NCI-H524 treated with DMSO at 0.1 percent for 48 hours (cell line): Measurements from ENCODE around the gene ARHGAP24.
"Not testable (repeated sequence)": the region's sequence is repeated elsewhere in the genome, so short reads cannot be mapped to it uniquely, and the experiment has no call there.

Experiments used
- DNase-seq: peaks from one replicate; lab custom pipeline; 2025; lab: John Stamatoyannopoulos, UW

The ARHGAP24 gene

DNA sequence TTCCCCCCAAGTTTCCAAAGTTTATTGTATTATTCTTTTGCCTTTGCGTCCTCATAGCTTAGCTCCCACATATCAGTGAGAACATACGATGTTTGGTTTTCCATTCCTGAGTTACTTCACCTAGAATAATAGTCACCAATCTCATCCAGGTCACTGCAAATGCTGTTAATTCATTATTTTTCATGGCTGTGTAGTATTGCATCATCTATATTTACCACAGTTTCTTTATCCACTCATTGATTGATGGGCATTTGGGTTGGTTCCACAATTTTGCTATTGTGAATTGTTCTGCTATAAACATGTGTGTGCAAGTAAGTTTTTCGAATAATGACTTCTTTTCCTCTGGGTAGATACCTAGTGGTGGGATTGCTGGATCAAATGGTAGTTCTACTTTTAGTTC is 43.6 kb downstream of the ARHGAP24 start:
- not testable (repeated sequence) for DNase-seq

DNA sequence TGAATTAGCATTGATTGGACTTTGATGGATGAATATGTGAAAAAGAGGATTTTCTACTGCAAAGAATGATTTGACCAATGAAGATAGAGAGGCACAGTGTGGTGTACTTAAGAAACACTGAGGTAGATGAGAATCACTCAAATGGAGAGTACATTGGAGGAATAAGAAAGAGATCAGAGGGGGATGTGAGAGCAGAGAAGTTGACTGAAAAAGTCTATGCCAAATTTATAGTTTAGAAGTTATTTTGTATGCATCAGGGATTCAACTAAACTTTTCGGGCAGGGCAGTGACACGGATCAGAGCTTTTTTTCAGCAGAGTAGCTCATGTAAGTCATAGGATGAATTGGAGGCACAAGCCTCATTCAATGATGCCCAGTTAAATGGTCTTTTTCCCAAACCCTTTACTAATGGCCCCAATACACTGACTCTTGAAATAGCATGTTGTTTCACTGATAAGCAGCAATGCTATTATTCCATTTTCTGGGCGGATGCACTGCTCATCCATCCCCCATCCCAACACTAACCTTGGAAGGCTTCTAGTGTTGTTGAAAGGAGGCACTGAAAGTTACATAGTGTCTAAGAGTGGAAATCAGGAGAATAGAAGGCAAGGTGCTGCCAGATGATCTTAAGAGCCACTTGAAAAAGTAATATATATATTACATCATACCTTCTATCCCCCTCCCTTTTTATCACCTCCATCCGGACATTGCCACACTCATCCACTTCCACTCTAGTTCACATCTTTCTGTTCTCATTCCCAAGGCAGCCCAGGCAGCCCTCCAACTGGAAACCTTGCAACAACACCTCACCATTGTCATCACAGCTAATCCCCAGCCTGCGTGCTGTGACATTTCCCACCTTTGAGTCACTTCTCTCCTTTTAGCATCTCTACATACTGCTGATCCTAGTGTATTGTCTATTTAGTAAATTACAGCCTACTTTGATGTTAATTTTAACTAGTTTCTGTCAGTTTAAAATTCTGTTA is 46.1 kb downstream of the ARHGAP24 start:
- DNase-seq, result no peak

DNA sequence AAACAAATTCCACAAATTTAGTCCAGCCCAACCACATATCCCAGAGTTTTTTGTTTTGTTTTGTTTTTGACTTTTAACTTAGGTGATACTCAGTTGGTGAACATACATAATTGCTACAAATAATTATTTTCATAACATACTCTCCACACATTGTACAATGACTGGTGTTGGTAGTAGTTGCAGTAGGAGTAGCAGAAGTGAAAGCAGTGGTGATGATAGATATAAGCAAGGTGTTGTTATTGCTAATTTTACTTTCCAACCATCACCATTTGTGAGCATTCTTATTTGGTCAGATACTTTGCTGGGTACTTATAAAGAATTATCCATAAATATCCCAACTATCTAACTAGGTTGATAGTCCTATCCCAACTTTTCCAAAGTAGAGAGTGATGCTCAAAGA is 47.3 kb downstream of the ARHGAP24 start:
- no peak for DNase-seq

DNA sequence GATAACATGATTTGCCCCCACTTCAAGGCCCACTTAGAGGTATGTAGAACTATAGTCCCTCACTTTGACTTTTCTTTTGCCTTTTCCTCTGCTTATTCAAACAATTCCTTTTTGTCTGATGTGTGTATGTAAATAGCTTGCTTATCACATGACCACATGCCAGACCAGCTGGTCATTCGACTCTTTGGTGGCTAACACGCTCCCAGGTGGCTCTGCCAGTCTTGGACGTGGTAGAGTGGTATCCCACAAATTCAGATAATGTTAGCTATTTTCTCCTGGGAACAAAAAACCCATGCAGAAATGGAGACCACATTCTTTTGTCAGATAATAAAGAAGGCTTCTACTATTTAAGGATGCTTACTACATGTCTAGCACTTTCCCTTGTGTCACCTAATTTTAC is 47.9 kb downstream of the ARHGAP24 start:
- DNase-seq, result no peak

DNA sequence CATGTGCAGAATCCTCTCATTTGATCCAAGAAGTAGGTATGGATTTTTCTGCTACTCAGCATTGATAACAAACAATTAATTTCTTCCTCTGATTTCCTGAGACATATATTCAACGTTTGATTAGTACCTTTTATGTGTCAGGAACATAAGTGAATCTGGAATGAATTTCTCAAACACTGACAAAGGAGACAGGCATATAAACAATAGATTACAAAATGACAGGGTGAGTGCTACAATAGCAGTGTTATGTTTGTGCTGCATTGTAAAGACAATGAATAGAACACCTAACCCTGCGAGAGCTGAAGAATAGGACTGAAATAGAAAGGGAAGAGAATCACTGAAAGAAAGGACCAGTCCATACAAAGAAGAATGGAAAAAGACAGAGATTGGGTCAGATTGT is 52.9 kb downstream of the ARHGAP24 start:
- no peak for DNase-seq

DNA sequence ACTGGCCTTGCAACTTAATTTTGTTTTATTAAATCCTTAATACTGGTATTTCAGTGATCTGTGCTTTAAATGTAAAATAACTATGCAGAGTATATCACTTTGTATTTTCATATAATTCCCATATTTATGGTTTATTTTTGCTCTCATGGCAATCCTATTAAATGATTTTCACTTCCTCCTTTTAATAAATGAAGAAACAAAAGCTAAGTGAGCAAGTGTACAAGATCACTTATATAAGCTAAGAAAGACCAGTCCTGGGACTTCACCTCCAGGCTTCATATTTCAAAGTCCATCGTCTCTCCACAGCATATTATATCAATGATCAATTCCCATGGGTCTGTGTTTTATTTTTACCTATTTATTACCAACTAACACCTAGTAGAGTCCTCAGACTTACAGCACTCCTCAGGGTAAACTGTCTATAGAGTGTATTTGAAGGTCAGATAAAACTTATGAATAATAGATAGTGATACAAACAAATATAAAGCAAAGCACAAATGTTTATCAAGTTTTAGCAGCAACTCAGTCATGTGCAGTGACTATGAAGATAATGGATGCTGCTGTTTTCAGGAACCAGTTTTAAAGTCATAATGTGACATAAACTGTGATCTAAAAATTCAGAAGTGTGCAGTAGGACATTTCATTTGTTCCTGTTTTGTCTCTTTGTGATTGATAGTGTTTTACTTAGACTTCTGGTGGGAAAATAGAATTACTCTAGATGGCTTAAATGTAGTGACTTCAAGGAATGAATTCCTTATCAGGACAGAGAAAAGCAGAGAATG is 56.8 kb downstream of the ARHGAP24 start:
- DNase-seq, result no peak

DNA sequence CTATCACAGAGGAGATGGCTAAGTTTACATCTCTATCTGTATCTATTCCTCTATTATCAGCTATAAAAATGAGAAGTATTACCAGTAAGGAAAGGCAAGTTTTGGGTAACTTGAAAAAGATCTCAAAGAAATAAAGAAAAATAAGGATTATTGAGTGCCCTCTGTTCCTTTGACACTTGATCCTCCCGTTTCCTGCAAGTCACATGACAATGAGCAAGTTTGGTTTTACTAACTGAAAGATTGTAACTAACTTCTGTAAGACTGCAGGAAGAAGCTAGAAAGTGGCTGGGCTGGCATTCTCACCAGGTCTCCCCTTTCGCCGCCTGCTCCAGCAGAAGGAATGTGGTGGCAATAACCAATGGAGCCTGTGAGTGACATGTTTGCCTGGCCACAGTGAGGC is 59.2 kb downstream of the ARHGAP24 start:
- DNase-seq, result no peak

DNA sequence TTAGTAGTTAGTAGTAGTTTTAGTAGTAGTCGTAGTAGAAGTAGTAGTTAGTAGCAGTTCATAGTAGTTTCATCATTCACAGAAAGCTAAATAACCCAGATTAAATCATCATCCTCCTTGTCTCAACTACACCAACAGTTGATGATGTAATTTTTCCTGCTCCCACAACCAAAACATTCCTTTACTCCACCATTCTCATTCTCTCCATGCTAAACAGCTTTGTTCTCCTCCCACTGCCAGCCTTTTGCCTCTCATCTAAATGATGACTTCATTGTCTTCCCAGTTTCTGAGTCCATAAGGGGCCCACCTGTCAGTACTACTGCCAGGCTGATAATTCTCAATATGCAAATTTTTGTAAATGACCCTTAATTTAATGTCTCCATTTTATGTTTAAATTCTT is 68.9 kb downstream of the ARHGAP24 start:
- DNase-seq, result no peak

DNA sequence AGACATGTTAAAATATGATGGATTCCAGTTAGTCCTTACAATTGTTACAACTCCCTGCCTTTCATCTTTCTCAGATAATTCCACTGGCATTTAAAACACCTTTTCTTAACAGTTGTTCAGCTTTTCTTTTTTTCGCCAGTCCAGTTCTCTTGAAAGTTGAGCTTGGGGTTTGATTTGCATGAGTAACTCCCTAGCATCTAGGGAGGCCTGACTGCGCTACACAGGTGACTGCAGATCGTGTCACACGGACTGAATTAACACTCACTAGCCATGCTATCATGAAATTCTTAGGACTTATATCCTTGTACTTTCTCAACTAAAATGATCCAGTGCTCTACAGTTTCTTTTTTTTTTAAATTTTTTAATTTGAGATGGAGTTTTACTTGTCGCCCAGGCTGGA is 69.8 kb downstream of the ARHGAP24 start:
- DNase-seq, result no peak

DNA sequence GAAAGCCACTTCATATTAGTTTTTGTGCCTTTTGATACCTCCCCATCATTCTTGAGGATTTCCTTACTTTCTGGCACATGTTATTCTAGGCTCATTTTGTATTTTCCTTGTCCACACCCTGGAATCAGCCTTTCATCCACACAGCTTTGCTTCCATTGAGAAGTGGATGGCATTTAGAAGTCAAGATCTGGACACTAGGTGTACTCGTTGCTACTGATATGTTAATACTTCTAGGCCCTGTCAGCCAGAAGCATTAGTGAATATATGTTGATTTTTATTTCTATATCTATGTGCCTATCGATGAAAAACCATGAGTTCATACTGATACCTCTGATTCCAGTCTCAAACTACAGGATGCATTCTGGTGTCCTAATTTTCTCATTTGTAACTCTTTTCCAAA is 73.2 kb downstream of the ARHGAP24 start:
- no peak for DNase-seq

DNA sequence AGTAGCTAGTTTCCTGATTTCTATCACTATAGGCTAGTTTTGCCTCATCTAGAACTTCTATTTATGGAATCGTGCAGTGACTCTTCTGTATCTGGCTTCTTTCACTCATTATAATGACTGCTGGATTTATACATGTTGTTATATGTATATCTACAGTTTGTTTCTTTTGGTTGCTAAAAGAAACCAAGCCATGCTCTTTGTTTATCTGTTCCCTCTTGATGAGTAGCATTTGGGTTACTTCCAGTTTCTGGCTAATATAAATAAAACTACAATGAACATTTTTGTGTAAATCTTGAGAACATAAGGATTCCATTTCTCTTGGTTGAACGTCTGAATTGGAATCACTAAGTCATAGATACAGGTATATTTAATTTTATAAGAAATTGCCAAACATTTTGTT is 73.9 kb downstream of the ARHGAP24 start:
- no peak for DNase-seq

DNA sequence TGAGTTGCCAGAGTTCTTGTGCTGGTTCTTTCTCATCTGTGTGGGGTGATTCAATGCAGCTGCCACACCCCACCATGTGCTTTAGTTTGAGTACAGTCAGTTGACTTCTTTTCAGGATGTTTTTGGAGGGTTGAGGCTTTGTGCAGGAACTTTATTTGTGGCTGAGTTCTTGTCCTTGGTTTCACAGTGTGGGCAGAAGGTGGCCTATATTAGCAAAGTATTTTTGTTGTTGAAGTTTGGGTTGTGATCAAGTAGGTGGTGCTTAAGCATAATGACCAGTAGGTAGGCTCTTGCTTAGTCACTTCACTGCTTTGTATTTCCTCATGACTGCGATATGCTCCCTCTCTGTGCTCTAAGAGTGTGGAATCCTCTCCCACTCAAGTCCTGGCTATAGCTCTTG is 80.3 kb downstream of the ARHGAP24 start:
- DNase-seq, result no peak

DNA sequence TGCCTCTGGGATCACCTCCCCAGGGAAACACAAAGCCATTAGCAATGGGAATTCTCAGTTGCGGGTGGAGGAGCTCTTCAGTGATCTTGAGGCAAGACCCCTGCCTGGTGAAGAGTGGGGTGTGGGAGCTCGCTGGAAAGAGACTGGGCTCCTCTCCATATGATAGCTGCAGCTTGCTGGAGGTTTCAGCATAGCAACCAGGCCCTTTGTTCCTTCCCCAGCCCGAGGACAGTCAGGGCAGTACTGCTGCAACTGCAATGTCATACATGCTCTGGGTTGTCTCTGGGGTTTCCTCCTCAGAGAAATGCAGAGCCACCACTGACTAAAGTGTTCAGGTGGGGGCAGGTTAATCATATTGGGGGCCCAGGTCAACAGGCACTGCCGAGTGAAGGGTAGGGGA is 81.3 kb downstream of the ARHGAP24 start:
- no peak for DNase-seq

DNA sequence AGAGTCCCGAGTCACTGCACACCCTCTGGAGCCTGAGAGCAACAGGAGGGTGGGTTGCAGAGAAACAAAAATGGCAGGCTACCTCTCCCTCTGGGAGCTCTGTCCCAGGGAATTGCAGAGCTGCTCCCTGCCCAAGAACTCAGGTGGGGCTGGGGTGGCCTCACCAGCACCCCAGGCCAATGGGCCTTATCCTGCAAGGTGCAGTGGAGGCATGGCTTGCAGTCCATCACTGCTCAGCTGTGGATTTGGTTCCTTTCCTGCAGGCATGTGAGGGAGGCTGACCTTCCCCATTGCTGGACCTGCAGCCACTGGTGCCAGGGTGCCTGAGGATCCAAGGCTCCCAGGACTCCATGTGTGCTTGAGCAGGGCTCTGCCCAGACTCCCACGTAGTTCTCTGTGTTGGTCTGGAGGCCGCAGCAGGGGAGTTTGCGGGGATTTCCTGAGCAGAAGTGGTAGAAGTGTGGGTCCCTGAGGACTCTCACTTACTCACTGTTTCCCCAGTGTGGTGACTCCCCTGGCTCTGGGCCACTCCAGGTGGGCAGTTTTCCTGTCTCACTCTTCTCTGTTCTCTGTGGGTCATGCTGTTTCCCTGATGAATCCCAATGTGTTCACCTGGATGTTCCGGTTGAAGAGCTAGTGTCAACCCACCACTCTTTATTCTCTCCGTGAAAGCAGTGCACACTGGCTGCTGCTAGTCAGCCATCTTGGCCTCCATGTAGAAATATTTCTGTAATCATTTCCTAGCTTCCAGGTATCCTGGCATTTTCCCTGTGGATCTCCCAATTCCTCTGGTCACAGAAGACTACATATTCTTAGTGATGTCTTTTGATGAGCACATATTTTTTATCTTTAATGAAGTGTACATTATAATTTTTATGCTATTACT is 82.3 kb downstream of the ARHGAP24 start:
- DNase-seq, result no peak

DNA sequence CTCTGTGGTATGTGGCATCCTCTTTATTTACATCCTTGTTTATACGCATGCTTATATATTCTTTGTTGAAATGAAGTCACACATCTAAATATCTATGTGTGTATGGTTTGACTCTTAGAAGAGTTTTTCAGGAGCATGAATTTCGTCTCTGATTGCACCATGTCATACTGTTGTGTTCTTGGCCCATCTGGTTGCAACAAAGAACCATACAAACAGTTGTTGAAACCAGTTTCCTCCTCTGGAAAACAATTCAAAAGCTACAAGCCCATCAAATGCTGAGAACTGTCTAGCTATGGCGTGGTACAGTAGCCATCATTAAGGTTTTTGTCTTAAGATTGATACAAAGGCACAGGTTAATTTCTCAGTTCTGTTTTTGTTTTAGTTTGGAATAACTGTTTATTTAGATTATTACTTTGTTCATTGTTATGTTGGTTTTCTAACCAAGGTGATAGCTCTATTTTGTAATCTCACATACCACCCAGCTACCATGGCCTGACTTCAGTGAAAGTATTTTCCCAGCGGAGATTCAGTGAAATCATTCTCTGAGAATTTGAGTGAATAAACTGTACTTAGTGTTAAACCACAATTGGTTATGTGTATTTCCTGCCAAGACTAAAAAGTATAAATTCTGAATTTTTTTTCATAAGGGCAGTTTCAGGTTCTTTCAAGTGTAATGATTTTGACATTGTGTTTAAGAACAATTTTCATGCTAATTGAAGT is 91.0 kb downstream of the ARHGAP24 start:
- DNase-seq, result no peak

DNA sequence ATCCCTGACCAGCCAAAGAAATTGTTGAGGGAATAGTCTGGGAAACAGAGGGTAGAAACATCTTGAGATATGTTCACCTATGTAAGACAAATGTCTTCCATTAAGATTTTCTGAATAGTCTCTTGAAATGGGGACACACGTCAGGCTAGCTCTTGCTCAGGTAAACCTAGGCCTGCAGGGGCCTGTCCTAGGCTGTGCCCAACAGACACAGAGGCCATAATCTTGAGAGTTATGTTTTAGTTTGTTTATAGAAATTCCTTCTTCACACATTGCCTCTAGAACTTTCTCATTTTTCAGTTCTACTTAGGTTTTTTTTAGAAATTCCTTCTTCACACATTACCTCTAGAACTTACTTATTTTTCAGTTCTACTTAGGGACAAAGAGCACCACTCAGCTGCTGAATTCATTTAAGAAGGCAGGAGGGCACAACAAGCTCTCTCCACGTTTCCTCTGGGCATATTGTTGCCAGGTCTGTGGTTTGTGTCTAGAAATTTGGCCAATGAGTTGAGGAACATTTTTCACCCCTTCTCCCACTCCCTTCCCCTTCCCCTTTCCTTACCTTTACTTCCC is 94.9 kb downstream of the ARHGAP24 start:
- no peak for DNase-seq

DNA sequence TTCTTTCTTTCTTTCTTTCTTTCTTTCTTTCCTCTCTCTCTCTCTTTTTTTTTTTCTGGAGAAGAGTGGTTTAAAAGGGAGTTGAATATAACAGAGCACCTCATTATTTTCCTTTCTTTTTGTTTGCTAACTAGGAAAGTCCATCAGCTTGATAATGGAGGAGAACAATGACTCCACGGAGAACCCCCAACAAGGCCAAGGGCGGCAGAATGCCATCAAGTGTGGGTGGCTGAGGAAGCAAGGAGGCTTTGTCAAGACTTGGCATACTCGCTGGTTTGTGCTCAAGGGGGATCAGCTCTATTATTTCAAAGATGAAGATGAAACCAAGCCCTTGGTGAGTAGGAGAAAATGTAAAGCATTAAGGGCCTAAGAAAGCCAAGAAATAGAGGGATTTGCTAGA is 95.4 kb downstream of the ARHGAP24 start:
- DNase-seq, result no peak

DNA sequence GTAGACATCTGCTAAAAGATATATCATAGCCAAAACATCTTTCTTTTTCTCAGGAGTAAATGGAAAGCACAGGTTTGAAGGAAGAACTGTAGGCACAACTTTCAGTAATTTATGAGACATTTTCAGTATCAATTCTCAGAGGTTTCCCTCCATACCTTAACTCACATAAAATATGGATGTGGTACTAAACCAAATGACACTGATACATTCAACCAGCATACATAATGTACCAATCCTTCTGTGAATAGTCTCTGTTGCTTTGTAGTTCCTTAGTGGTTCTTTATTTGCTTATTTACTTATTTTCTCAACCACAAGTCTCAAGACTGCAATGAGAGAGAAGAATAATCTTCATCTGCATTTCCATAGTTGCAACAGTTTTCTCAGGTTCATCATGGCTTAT is 96.1 kb downstream of the ARHGAP24 start:
- no peak for DNase-seq

DNA sequence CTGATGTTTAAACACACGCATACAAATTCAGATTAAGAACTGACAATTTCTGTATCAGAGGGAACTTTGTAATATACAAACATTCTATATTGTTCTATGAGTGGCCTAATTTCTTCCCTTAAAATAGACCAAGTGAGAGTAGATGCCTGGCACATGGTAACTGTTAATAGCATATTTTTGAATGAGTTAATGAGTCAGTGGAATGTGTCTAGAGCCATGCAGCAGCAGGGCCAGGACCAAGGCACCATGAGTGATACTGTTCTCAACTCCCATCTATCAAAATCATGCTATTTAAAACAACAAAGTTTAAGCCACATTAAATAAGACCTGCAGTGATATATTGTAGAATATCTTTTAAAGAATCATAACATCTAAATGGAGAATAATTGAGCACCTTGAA is 98.3 kb downstream of the ARHGAP24 start:
- no peak for DNase-seq

DNA sequence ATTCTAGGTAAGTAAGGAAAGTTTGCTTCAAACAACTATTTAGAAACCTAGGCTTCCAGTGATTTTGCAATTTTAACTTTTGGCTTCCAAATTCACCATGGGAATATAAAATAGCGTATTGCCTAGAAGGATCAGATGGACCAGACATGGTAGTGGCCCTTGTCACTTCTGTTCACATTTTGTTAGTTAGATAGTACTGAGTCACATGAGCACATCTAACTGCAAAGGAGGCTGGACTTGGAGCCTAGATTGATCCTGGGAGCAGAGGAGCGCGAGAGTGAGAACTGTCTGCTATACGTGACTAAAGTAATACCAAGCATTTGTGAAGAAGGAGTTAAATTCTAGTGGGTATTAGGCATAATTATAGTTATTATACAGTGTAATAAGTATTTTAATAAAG is 102.4 kb downstream of the ARHGAP24 start:
- no peak for DNase-seq

DNA sequence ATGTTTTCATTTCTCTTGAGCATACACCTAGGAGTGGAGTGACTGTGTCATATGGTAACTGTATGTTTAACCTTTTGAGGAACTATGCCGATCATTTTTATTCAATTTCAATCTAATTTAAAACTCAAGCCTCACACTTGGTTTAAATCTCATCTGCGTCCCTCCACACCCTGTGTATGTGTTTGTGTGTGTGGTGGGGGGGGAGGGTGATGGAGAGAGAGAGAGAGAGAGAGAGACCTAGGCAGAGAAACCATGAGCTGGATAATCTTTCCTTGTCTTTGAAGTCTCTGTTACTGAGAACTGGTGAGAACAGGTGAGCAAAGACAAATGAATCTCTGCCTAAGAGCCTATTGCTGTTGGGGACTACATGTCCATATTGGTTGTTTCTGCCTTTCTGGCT is 105.0 kb downstream of the ARHGAP24 start:
- DNase-seq, result no peak
